Endothelial cell of umbilical vein (primary cell): ENCODE measurements around the gene PSMB9. TPM values are rescaled to one million over a fixed set of nuclear protein-coding genes. Genes with fewer than 3 reads are reported as not detected.

ENCODE experiments used
- BruUV-seq: library from RNA; stranded (reverse); fragments of 400-500 nt; replicated peaks from 2 replicates; lab custom pipeline; 2021; lab: Mats Ljungman, UMichigan
- CTCF ChIA-PET: fragments of 300-600, 350-600 bp; sonication (Branson Sonifier 250); formaldehyde crosslinking; loops from one replicate; lab custom pipeline; 2021; ENCODE audit warnings: antibody characterized with exemption, inconsistent platforms; lab: Charles Lee
- POLR2A ChIA-PET: fragments of 300-600, 350-600 bp; sonication (Branson Sonifier 250); formaldehyde crosslinking; loops from one replicate; lab custom pipeline; 2021; ENCODE audit warnings: antibody characterized with exemption, inconsistent platforms; lab: Charles Lee
- DNase-seq: peaks from one replicate; pipeline ENCODE4 v3.0.0-alpha.2; 2011; ENCODE audit warnings: low read depth, low spot score
- FAIRE-seq: peaks from 2 replicates; lab custom pipeline; 2011; peaks lifted over from hg19 to GRCh38; lab: Jason Lieb, UNC
- H2AFZ ChIP-seq: 2 replicates; pipeline ENCODE4 v1.6.0; 2012; ENCODE audit warnings: low read depth, low read length, control low read depth, inconsistent platforms
- H3K27ac ChIP-seq: 2 replicates; pipeline ENCODE4 v1.5.1; 2011; ENCODE audit warnings: low read depth, mild to moderate bottlenecking, control low read depth, low read length, moderate library complexity; ENCODE audit not compliant: insufficient read depth
- H3K27me3 ChIP-seq, 2 experiments: 2 replicates each; pipeline versions ENCODE4 v1.6.0 to v1.6.1; 2011; ENCODE audit warnings: low read length in 2 of 2, mixed read lengths in 1 of 2; ENCODE audit not compliant: control insufficient read depth in 2 of 2, insufficient read depth in 2 of 2
- H3K36me3 ChIP-seq, 2 experiments: 2 replicates in 1 of 2; 3 replicates in 1 of 2; pipeline ENCODE4 v1.5.1; 2011; ENCODE audit warnings: low read length in 2 of 2, mild to moderate bottlenecking in 1 of 2, moderate library complexity in 1 of 2; ENCODE audit not compliant: control insufficient read depth in 2 of 2, insufficient read depth in 2 of 2; ENCODE audit errors: extremely low read depth in 1 of 2
- H3K4me1 ChIP-seq: 3 replicates; pipeline ENCODE4 v1.5.1; 2011; ENCODE audit warnings: mild to moderate bottlenecking, low read length; ENCODE audit not compliant: control insufficient read depth, insufficient read depth; ENCODE audit errors: extremely low read depth
- H3K4me2 ChIP-seq: 2 replicates; pipeline ENCODE4 v1.6.1; 2011; ENCODE audit warnings: low read length, control low read depth, mixed read lengths; ENCODE audit not compliant: insufficient read depth
- H3K4me3 ChIP-seq, 3 experiments: fragments of 200-600 bp in 1 of 3; sonication (generic), shearing (Covaris generic) in 1 of 3; replicated peaks in 1 of 3; 2 replicates each; pipeline ENCODE4 v1.5.1; 2011 to 2016; ENCODE audit warnings: control low read depth in 3 of 3, low read length in 3 of 3, mild to moderate bottlenecking in 2 of 3, inconsistent platforms in 1 of 3, low read depth in 1 of 3, moderate library complexity in 1 of 3; ENCODE audit not compliant: insufficient read depth in 1 of 3
- H3K79me2 ChIP-seq: 2 replicates; pipeline ENCODE4 v1.6.0; 2012; ENCODE audit warnings: low read length, inconsistent platforms; ENCODE audit not compliant: control insufficient read depth, insufficient read depth
- H3K9ac ChIP-seq: replicated peaks from 2 replicates; pipeline ENCODE3; 2011; ENCODE audit warnings: low read length, control low read depth; ENCODE audit not compliant: insufficient read depth; ENCODE audit errors: extremely low read depth
- H3K9me1 ChIP-seq: replicated peaks from 3 replicates; pipeline ENCODE4 v1.6.0; 2011; ENCODE audit warnings: mild to moderate bottlenecking, low read length; ENCODE audit not compliant: control insufficient read depth, insufficient read depth; ENCODE audit errors: extremely low read depth
- H3K9me3 ChIP-seq: replicated peaks from 2 replicates; pipeline ENCODE4 v1.5.1; 2012; ENCODE audit warnings: low read length, inconsistent platforms; ENCODE audit not compliant: control insufficient read depth, insufficient read depth
- H4K20me1 ChIP-seq: replicated peaks from 2 replicates; pipeline ENCODE3; 2011; ENCODE audit warnings: mild to moderate bottlenecking, low read length; ENCODE audit not compliant: control insufficient read depth, insufficient read depth; ENCODE audit errors: extremely low read depth
- EZH2 ChIP-seq: IDR thresholded peaks from 2 replicates; pipeline ENCODE4 v1.6.1; 2012; ENCODE audit warnings: borderline replicate concordance, low read depth, mild to moderate bottlenecking, moderate library complexity, low read length, inconsistent platforms; ENCODE audit not compliant: severe bottlenecking
- FOS ChIP-seq: IDR thresholded peaks from 2 replicates; pipeline ENCODE4 v1.6.1; 2011; ENCODE audit warnings: mild to moderate bottlenecking, low read length, moderate library complexity, borderline replicate concordance; ENCODE audit not compliant: insufficient read depth
- GATA2 ChIP-seq: IDR thresholded peaks from 2 replicates; pipeline ENCODE4 v1.7.0; 2011; ENCODE audit warnings: low read depth, mild to moderate bottlenecking, moderate library complexity, mixed read lengths, low read length; ENCODE audit not compliant: insufficient read length, insufficient read depth
- JUN ChIP-seq: IDR thresholded peaks from 2 replicates; pipeline ENCODE4 v1.6.1; 2011; ENCODE audit warnings: borderline replicate concordance, low read depth; ENCODE audit not compliant: insufficient read length, insufficient read depth
- MYC ChIP-seq: IDR thresholded peaks from one replicate; pipeline ENCODE4 v1.6.1; 2011; ENCODE audit warnings: mild to moderate bottlenecking, low read depth, low read length
- POLR2A ChIP-seq: IDR thresholded peaks from 2 replicates; pipeline ENCODE4 v1.6.1; 2012; ENCODE audit warnings: low read depth, mild to moderate bottlenecking, control low read depth, low read length
- POLR2AphosphoS5 ChIP-seq: IDR thresholded peaks from 2 replicates; pipeline ENCODE4 v1.6.1; 2012; ENCODE audit warnings: low read depth, mild to moderate bottlenecking, control low read depth, low read length, moderate library complexity; ENCODE audit not compliant: insufficient read depth
- dilution Hi-C: fragments of 300-500 bp; cut with MboI; formaldehyde crosslinking; loops from one replicate; pipeline ENCODE4 v1.15.0; 2019; ENCODE audit warnings: low sequenced_read_pairs; ENCODE audit not compliant: extremely low pct_ligation_motif_present
- intact Hi-C: fragments of 100-400 bp; cut with micrococcal nuclease; formaldehyde crosslinking; loops from one replicate; pipeline ENCODE4 v1.10.0; 2022
- polyA plus RNA-seq, 4 experiments: library from polyadenylated mRNA; depleted of rRNA in 3 of 4; stranded (reverse) in 3 of 4; unstranded in 1 of 4; fragments of >200 nt; gene quantifications; 2 replicates each; pipeline versions ENCODE4 v1.2.1 to v1.2.3, GENCODE V29; 2011 to 2012; ENCODE audit warnings: missing spikeins in 1 of 4
- total RNA-seq: library from RNA; stranded (reverse); gene quantifications from 2 replicates; pipeline ENCODE4 v1.2.3, GENCODE V29; 2021
- TF ChIP-seq, protein P1 (sequence below), 2 donors: IDR thresholded peaks; 1 replicate in 1 of 2; 2 replicates in 1 of 2; pipeline ENCODE4 v1.5.1; 2011; ENCODE audit warnings: low read length in 2 of 2, mild to moderate bottlenecking in 2 of 2, moderate library complexity in 2 of 2, control low read depth in 1 of 2, inconsistent platforms in 1 of 2, low read depth in 1 of 2; ENCODE audit not compliant: insufficient read depth in 1 of 2; ENCODE audit errors: extremely low read depth in 1 of 2
- TF ChIP-seq, protein P2 (sequence below): IDR thresholded peaks from 2 replicates; pipeline ENCODE4 v1.6.1; 2011; ENCODE audit not compliant: insufficient read depth, insufficient read length

Gene PSMB9
- total and polyA plus RNA-seq, 2 donors (not counting 3 experiments of a cell fraction or from before 2014, with no cell fraction given), result 6.3 TPM

DNA sequence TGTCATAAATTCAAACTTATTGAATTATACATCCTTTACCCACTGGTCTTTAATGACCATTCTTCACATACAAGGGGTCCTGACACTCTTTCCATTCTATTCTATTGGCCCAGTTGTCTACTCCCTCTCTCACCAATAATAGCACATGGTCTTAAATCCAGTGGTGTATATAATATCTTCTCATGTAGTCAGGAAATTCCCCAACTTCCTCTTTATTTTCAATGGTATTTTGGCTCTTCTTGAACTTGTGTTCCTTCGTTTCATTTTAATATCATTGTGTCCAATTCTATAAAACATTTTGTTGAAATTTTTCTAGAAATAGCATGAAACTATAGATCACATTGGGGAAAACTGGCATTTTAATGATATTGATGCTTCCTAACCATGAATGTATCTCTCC, 36.8 kb downstream of the PSMB9 start:
- H3K4me1 ChIP-seq, result peaks cover 14% of the 10 kb centered on the region
- H3K27me3 ChIP-seq, result peaks cover 3 to 7% of the 10 kb centered on the region in 2 experiments
- intact Hi-C loops (no loop called here), dilution Hi-C loops (no loop called here)
- DNase-seq (peak; percentile 21), FAIRE-seq (no peak)
- no peak overlapping the region for H3K4me2 ChIP-seq
- H4K20me1 ChIP-seq, result no peaks in the 10 kb centered on the region
- TF ChIP-seq, protein P1, sequence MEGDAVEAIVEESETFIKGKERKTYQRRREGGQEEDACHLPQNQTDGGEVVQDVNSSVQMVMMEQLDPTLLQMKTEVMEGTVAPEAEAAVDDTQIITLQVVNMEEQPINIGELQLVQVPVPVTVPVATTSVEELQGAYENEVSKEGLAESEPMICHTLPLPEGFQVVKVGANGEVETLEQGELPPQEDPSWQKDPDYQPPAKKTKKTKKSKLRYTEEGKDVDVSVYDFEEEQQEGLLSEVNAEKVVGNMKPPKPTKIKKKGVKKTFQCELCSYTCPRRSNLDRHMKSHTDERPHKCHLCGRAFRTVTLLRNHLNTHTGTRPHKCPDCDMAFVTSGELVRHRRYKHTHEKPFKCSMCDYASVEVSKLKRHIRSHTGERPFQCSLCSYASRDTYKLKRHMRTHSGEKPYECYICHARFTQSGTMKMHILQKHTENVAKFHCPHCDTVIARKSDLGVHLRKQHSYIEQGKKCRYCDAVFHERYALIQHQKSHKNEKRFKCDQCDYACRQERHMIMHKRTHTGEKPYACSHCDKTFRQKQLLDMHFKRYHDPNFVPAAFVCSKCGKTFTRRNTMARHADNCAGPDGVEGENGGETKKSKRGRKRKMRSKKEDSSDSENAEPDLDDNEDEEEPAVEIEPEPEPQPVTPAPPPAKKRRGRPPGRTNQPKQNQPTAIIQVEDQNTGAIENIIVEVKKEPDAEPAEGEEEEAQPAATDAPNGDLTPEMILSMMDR (IDR thresholded peaks at IDR 0.05; ENCODE audit: extremely low read depth in 1 of 2, insufficient read depth in 1 of 2, low read depth in 1 of 2, low read length in 2 of 2), result no peak
- no peak for TF ChIP-seq GATA2
- no peak for TF ChIP-seq POLR2AphosphoS5
- TF ChIP-seq POLR2A, result no peak
- no peak for TF ChIP-seq MYC
- TF ChIP-seq JUN, result no peak
- TF ChIP-seq EZH2, result no peak
- no peak for TF ChIP-seq FOS
- TF ChIP-seq, protein P2, sequence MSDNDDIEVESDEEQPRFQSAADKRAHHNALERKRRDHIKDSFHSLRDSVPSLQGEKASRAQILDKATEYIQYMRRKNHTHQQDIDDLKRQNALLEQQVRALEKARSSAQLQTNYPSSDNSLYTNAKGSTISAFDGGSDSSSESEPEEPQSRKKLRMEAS, result no peak
- BruUV-seq, result no TSS peak
- no peaks in the 10 kb centered on the region for H3K36me3 ChIP-seq
- H3K9me3 ChIP-seq, result no peaks in the 10 kb centered on the region
- no peak overlapping the region for H3K9ac ChIP-seq
- H3K4me3 ChIP-seq, result no peak overlapping the region
- ChIA-PET CTCF (interaction anchor here (1.2 to 9.4 kb wide), 4 partner anchors 19 to 95 kb away, joined by 3 to 192 read pairs (median 10); no protein-coding TSS in a partner anchor), POLR2A (interaction anchor here (1.0 kb wide), 1 partner anchor 81 kb away, joined by 6 read pairs; no protein-coding TSS in a partner anchor)
- no peak overlapping the region for H2AFZ ChIP-seq
- H3K79me2 ChIP-seq, result peaks cover 6% of the 10 kb centered on the region
- H3K27ac ChIP-seq, result no peak overlapping the region
- H3K9me1 ChIP-seq, result no peaks in the 10 kb centered on the region
